Left lung (tissue), 10 donors: ENCODE data around the gene DENND1A. TPM values are rescaled to one million over a fixed set of nuclear protein-coding genes. Genes with fewer than 3 reads are reported as not detected.

Experiments
- ATAC-seq: fragments of 200-7000 bp; cut with Tn5 transposase; one replicate; pipeline ENCODE4 v1.9.1; 2020; ENCODE audit warnings: moderate library complexity
- DNase-seq, 4 donors: peaks; one replicate each; pipeline ENCODE4 v3.0.0-alpha.2; 2013 to 2020
- H3K27ac ChIP-seq, 2 donors: fragments of 200-600 bp; sonication (generic) in 1 of 2; one replicate each; pipeline versions ENCODE4 v1.5.0 to v1.8.0; 2020 to 2021
- H3K27me3 ChIP-seq, 2 donors: fragments of 200-600 bp; sonication (generic) in 1 of 2; one replicate each; pipeline versions ENCODE4 v1.5.0 to v1.8.0; 2020 to 2021
- H3K36me3 ChIP-seq, 2 donors: fragments of 200-600 bp; sonication (generic) in 1 of 2; one replicate each; pipeline versions ENCODE4 v1.5.0 to v1.8.0; 2020 to 2021
- H3K4me1 ChIP-seq, 2 donors: fragments of 200-600 bp; one replicate each; pipeline ENCODE4 v1.8.0; 2021
- H3K4me3 ChIP-seq, 2 donors: fragments of 200-600 bp; sonication (generic) in 1 of 2; one replicate each; pipeline versions ENCODE4 v1.5.0 to v1.8.0; 2020 to 2021; ENCODE audit warnings: mild to moderate bottlenecking in 1 of 2
- H3K9me3 ChIP-seq, 2 donors: fragments of 200-600 bp; sonication (generic) in 1 of 2; one replicate each; pipeline versions ENCODE4 v1.5.0 to v1.8.0; 2020 to 2021
- intact Hi-C, 2 donors: fragments of 100-400 bp; cut with DNase I; formaldehyde crosslinking; loops; one replicate each; pipeline versions ENCODE4 v1.11.2 to v1.14.2; 2022
- polyA plus RNA-seq, 6 donors: library from polyadenylated mRNA; unstranded; fragments of 120-200 nt; gene quantifications; one replicate each; pipeline ENCODE4 v1.2.1, GENCODE V29; 2013; ENCODE audit not compliant: insufficient read length in 6 of 6
- total RNA-seq, 2 donors: library from RNA; stranded (reverse); fragmentation: NEBNext Ultra II Directional; extraction: Animal tissue kit (Norgen Biotek cat#: 25700); gene quantifications; one replicate each; pipeline ENCODE4 v1.2.1, GENCODE V29; 2021
- TF ChIP-seq, protein P1 (sequence below), 2 donors: fragments of 200-600 bp; sonication (generic) in 1 of 2; IDR thresholded peaks; one replicate each; pipeline versions ENCODE4 v1.5.0 to v1.8.0; 2021; ENCODE audit warnings: antibody characterized with exemption in 2 of 2
- donor health status: DM: no; HTN: yes; CAD: no.
- donor health status: DM: no; HTN: no; CAD: no.

Gene DENND1A
- total and polyA plus RNA-seq, 8 donors, result 8.3 to 23.2 (median 9.7) TPM

DNA sequence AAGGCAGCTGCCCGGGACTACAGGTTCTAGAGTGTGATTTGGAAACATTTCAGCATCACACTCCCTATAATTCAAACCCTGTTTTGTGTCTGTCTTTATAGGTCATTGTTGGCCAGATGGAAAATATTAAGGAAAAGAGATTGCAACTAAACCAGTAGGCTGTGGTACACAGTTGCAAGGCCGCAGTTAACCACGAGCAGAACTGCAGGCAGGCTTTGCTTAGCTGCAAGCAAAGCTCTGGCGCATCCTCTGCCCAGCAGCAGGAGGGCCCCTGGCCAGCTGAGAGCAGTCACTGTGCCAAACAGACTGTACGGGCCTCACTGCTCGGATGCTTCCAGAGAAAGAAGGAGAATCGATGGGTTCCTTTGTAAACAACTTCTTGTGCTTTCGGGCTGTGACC lies 204.5 kb downstream of the DENND1A start:
- Histone ChIP-seq H3K4me1 (no peaks in the 10 kb centered on the region), H3K27ac (no peak overlapping the region)

DNA sequence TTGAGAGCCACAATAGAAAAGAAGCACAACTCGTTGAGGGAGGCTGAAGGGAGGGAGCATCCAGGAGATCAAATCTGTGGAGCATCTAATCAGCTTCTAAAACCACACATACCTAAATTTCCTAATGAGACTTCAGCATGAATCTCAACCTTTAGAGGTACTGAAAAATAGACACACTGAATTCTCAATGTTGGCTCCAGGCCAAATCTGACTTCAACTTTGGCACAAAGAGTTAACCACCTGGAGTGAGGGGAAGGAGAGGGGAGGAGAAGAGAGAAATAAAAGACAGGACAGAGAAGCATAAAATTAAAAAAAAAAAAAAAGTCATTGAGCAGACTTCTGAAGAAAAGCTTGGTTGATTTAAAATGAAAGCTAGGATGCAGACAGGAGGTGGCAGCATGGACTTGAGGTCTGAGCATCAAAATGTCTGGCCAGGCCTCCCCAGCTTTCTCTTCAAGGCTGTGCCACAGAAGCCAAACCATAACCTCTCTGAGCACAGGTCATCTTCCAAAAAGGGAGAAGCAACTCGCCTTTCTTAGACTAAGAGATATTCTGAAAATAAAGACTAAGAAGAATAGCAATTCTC lies 205.6 kb downstream of the DENND1A start:
- Histone ChIP-seq H3K4me3 (no peak overlapping the region), H3K27ac (no peak overlapping the region), H3K36me3 (no peaks in the 10 kb centered on the region), H3K9me3 (peaks cover 0 to 16% of the 10 kb centered on the region in 2 donors), H3K4me1 (no peaks in the 10 kb centered on the region), H3K27me3 (no peaks in the 10 kb centered on the region)
- ATAC-seq (no peak), DNase-seq (peak in 1 of 4 donors; percentile 20)
- intact Hi-C loops, result no loop called here
- TF ChIP-seq, protein P1, sequence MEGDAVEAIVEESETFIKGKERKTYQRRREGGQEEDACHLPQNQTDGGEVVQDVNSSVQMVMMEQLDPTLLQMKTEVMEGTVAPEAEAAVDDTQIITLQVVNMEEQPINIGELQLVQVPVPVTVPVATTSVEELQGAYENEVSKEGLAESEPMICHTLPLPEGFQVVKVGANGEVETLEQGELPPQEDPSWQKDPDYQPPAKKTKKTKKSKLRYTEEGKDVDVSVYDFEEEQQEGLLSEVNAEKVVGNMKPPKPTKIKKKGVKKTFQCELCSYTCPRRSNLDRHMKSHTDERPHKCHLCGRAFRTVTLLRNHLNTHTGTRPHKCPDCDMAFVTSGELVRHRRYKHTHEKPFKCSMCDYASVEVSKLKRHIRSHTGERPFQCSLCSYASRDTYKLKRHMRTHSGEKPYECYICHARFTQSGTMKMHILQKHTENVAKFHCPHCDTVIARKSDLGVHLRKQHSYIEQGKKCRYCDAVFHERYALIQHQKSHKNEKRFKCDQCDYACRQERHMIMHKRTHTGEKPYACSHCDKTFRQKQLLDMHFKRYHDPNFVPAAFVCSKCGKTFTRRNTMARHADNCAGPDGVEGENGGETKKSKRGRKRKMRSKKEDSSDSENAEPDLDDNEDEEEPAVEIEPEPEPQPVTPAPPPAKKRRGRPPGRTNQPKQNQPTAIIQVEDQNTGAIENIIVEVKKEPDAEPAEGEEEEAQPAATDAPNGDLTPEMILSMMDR (IDR thresholded peaks at IDR 0.05), result no peak

More for the DNA sequence above, 204.5 kb downstream of the DENND1A start:
- Histone ChIP-seq H3K36me3 (no peaks in the 10 kb centered on the region), H3K9me3 (peaks cover 0 to 16% of the 10 kb centered on the region in 2 donors), H3K4me3 (no peak overlapping the region), H3K27me3 (no peaks in the 10 kb centered on the region)
- intact Hi-C loops, result no loop called here
- DNase-seq (peak in 1 of 4 donors; percentile 20), ATAC-seq (no peak)
- TF ChIP-seq, protein P1 (IDR thresholded peaks at IDR 0.05), result no peak

DNA sequence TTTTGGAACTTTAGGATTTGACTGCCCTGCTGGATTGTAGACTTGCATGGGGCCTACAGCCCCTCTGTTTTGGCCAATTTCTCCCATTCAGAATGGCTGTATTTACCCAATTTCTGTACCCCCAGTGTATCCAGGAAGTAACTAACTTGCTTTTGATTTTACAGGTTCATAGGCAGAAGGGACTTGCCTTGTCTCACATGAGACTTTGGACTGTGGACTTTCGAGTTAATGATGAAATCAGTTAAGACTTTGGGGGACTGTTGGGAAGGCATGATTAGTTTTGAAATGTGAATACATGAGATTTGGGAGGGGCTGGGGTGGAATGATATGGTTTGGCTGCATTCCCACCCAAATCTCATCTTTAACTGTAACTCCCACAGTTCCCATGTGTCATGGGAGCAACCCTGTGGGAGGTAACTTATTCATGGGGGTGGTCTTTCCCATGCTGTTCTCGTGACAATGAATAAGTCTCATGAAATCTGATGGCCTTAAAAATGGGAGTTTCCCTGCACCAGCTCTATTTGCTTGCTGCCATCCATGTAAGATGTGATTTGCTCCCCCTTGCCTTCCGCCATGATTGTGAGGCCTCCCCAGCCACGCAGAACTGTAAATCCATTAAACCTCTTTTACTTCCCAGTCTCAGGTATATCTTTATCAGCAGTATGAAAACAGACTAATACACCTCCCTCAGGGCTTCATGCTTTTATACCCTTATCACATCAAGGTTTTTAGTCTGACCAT lies 206.6 kb downstream of the DENND1A start:
- intact Hi-C loops, result no loop called here
- Histone ChIP-seq H3K4me1 (no peaks in the 10 kb centered on the region), H3K4me3 (no peak overlapping the region), H3K27ac (no peak overlapping the region), H3K9me3 (peaks cover 0 to 16% of the 10 kb centered on the region in 2 donors), H3K36me3 (no peaks in the 10 kb centered on the region), H3K27me3 (no peaks in the 10 kb centered on the region)
- DNase-seq (no peak), ATAC-seq (no peak)
- TF ChIP-seq, protein P1 (IDR thresholded peaks at IDR 0.05), result no peak

DNA sequence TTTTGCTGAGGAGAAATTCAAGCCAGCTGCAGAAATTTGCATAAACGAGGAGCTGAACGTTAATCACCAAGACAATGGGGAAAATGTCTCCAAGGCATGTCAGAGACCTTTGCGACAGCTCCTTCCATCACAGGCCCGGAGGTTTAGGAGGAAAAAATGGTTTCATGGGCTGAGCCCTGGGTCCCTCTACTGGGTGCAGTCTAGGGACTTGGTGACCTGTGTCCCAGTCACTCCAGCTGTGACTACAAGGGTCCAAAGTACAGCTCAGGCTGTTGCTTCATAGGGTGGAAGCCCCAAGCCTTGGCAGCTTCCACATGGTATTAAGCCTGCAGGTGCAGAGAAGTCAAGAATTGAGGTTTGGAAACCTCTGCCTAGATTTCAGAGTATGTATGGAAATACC lies 207.5 kb downstream of the DENND1A start:
- intact Hi-C loops, result no loop called here
- Histone ChIP-seq H3K4me1 (no peaks in the 10 kb centered on the region), H3K36me3 (no peaks in the 10 kb centered on the region), H3K27me3 (no peaks in the 10 kb centered on the region), H3K9me3 (peaks cover 0 to 16% of the 10 kb centered on the region in 2 donors), H3K27ac (no peak overlapping the region), H3K4me3 (no peak overlapping the region)
- DNase-seq (no peak), ATAC-seq (no peak)
- TF ChIP-seq, protein P1 (IDR thresholded peaks at IDR 0.05), result no peak

DNA sequence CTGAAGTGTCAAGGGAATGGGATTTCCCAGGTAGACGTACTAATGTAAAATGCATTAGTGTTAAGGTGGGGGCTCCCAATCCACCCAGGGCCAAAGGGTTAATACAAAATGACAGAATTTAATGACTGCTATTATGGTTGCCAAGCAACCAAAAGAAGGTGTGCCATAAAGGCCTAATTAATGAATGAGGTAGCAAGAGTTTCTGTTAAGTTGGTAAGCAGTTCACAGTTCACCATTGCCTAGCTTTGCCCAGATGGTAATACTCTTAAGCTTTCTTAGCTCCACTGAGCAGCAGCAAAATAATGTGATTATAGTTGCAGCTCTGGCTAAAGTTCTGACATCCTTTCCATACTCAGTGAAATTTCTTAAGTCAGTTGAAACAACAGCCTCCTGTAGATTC lies 211.7 kb downstream of the DENND1A start:
- H3K9me3 ChIP-seq, result peaks cover 0 to 16% of the 10 kb centered on the region in 2 donors
- H3K4me3 ChIP-seq, result no peak overlapping the region
- intact Hi-C loops, result no loop called here
- H3K27ac ChIP-seq, result no peak overlapping the region
- H3K36me3 ChIP-seq, result no peaks in the 10 kb centered on the region
- TF ChIP-seq, protein P1 (IDR thresholded peaks at IDR 0.05), result no peak
- no peaks in the 10 kb centered on the region for H3K27me3 ChIP-seq
- ATAC-seq (no peak), DNase-seq (no peak)
- H3K4me1 ChIP-seq, result no peaks in the 10 kb centered on the region
